HEK293 (cell line): ENCODE results near the gene PHACTR1.

Source experiments
- CTCF ChIA-PET: fragments of 350-600 bp; formaldehyde crosslinking; extraction: SDS; loops from one replicate; lab custom pipeline; 2021; ENCODE audit warnings: antibody characterized with exemption; lab: Yijun Ruan, JAX
- POLR2A ChIA-PET: fragments of 300-600 bp; formaldehyde crosslinking; extraction: SDS; loops from one replicate; lab custom pipeline; 2020; ENCODE audit warnings: antibody characterized with exemption, inconsistent platforms; lab: Yijun Ruan, JAX
- H3K27ac ChIP-seq: fragments of 200-500 bp; sonication (Bioruptor generic); 2 replicates; pipeline ENCODE4 v1.5.1; 2014; ENCODE audit warnings: low read depth, low read length, control low read depth, inconsistent platforms; ENCODE audit errors: extremely low read depth
- H3K36me3 ChIP-seq, 2 experiments: fragments of 200-500 bp in 1 of 2; sonication (Bioruptor generic) in 1 of 2; 1 replicate in 1 of 2; 2 replicates in 1 of 2; pipeline ENCODE4 v1.5.1; 2014 to 2017; ENCODE audit warnings: inconsistent platforms in 2 of 2, low read length in 2 of 2; ENCODE audit not compliant: control insufficient read depth in 2 of 2, insufficient read depth in 1 of 2
- H3K4me1 ChIP-seq: fragments of 200-500 bp; sonication (Bioruptor generic); 2 replicates; pipeline ENCODE4 v1.5.1; 2014; ENCODE audit warnings: mild to moderate bottlenecking, low read length, inconsistent platforms; ENCODE audit not compliant: control insufficient read depth, insufficient read depth
- H3K4me3 ChIP-seq: 2 replicates; pipeline ENCODE4 v1.5.1; 2011; ENCODE audit warnings: low read depth, mild to moderate bottlenecking, control low read depth, low read length, moderate library complexity
- H3K9me3 ChIP-seq: fragments of 200-500 bp; sonication (Bioruptor generic); 2 replicates; pipeline ENCODE4 v1.5.1; 2014; ENCODE audit warnings: low read depth, low read length, inconsistent platforms; ENCODE audit not compliant: control insufficient read depth, insufficient read depth
- FEZF1 ChIP-seq: fragments of 450-650 bp; formaldehyde crosslinking; IDR thresholded peaks from 2 replicates; pipeline ENCODE4 v1.5.1; 2016; ENCODE audit warnings: missing biosample characterization, missing genetic modification characterization
- ZNF138 ChIP-seq: fragments of 450-650 bp; formaldehyde crosslinking; IDR thresholded peaks from 2 replicates; pipeline ENCODE4 v1.5.1; 2016; ENCODE audit warnings: missing biosample characterization, missing genetic modification characterization, borderline replicate concordance
- ZNF174 ChIP-seq: fragments of 450-650 bp; formaldehyde crosslinking; IDR thresholded peaks from 2 replicates; pipeline ENCODE4 v1.5.0; 2017; ENCODE audit warnings: missing biosample characterization, mild to moderate bottlenecking, missing genetic modification characterization
- ZNF202 ChIP-seq: fragments of 450-650 bp; formaldehyde crosslinking; IDR thresholded peaks from 2 replicates; pipeline ENCODE4 v1.5.1; 2016; ENCODE audit warnings: missing biosample characterization, missing genetic modification characterization, borderline replicate concordance
- ZNF311 ChIP-seq: fragments of 450-650 bp; formaldehyde crosslinking; IDR thresholded peaks from 2 replicates; pipeline ENCODE4 v1.5.1; 2017; ENCODE audit warnings: missing biosample characterization, missing genetic modification characterization, borderline replicate concordance
- ZNF341 ChIP-seq: fragments of 450-650 bp; formaldehyde crosslinking; IDR thresholded peaks from 2 replicates; pipeline ENCODE4; 2016; ENCODE audit warnings: low read depth, missing biosample characterization, missing genetic modification characterization
- ZNF366 ChIP-seq: fragments of 450-650 bp; formaldehyde crosslinking; conservative IDR thresholded peaks from 2 replicates; pipeline ENCODE4 v1.5.1; 2016; ENCODE audit warnings: missing biosample characterization, missing genetic modification characterization
- ZNF391 ChIP-seq: fragments of 450-650 bp; formaldehyde crosslinking; IDR thresholded peaks from 2 replicates; pipeline ENCODE4 v1.5.1; 2016; ENCODE audit warnings: low read depth, missing biosample characterization, missing genetic modification characterization, borderline replicate concordance
- ZNF510 ChIP-seq: fragments of 450-650 bp; formaldehyde crosslinking; IDR thresholded peaks from 2 replicates; pipeline ENCODE4 v1.5.1; 2018; ENCODE audit warnings: mild to moderate bottlenecking, missing genetic modification characterization, missing biosample characterization; ENCODE audit not compliant: insufficient replicate concordance
- ZNF585B ChIP-seq: fragments of 450-650 bp; formaldehyde crosslinking; IDR thresholded peaks from 2 replicates; pipeline ENCODE4 v1.5.1; 2016; ENCODE audit warnings: missing biosample characterization, missing genetic modification characterization
- TF ChIP-seq, protein P1 (sequence below): fragments of 450-650 bp; formaldehyde crosslinking; IDR thresholded peaks from 2 replicates; pipeline ENCODE4 v1.5.1; 2016; ENCODE audit warnings: missing biosample characterization, missing genetic modification characterization
- TF ChIP-seq, protein P2 (sequence below): fragments of 450-650 bp; formaldehyde crosslinking; IDR thresholded peaks from 2 replicates; pipeline ENCODE4 v1.5.1; 2016; ENCODE audit warnings: missing biosample characterization, missing genetic modification characterization
- TF ChIP-seq, protein P3 (sequence below): fragments of 450-650 bp; formaldehyde crosslinking; IDR thresholded peaks from 2 replicates; pipeline ENCODE4 v1.5.0; 2017; ENCODE audit warnings: missing biosample characterization, missing genetic modification characterization, borderline replicate concordance
- TF ChIP-seq, protein P4 (sequence below): fragments of 450-650 bp; formaldehyde crosslinking; conservative IDR thresholded peaks from 2 replicates; pipeline ENCODE4 v1.5.1; 2016; ENCODE audit warnings: low read depth, missing biosample characterization, missing genetic modification characterization

PHACTR1 gene

DNA sequence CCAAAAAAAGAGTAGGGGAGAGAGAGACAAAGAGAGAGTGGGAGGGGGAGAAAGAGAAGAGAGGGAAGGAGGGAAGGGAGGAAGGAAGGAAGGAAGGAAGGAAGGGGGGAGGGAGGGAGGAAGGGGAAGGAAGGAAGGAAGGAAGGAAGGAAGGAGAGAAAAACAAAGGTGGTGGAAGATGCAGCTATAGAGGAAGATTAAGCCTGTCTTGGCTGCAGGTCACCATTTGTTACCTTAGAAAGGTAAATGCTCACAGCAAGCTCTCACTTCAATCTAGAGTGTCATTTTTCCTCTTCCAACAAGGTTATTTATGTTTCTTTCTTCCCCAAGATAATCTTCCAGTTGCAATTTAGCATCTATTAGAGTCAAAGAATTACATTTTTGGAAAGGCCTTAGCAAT lies 284.0 kb downstream of the PHACTR1 start:
- ChIA-PET CTCF (no interaction called here), POLR2A (no interaction called here)
- no peaks in the 10 kb centered on the region for H3K36me3 ChIP-seq
- TF ChIP-seq ZNF585B (tag by site-specific recombination), result no peak
- peak; percentile 70; the same call in 1 of the 2 replicates for TF ChIP-seq ZNF366
- no peak overlapping the region for H3K4me3 ChIP-seq
- no peaks in the 10 kb centered on the region for H3K9me3 ChIP-seq
- no peak overlapping the region for H3K27ac ChIP-seq
- H3K4me1 ChIP-seq, result no peaks in the 10 kb centered on the region

DNA sequence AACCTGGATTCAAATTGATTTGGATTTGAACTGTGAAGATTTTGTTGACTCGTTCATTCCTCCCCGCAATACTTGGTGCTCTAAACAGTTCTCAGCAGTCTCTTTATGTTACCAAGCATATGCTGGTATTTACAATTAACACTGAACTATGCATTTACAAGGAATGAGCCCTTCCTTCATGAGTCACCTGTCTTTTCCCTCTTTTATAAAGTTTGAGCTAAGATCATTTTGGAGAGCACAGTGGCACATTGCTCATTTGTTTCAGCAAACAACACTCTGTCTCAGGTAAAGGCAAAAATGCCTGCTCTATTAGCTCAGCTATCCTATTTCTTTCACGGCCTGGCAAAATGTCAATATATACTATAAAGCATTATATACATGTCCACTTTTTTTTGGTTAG lies 285.4 kb downstream of the PHACTR1 start:
- Histone ChIP-seq H3K9me3 (no peaks in the 10 kb centered on the region), H3K4me3 (no peak overlapping the region), H3K36me3 (no peaks in the 10 kb centered on the region), H3K4me1 (peaks cover 12% of the 10 kb centered on the region), H3K27ac (no peak overlapping the region)
- ChIA-PET CTCF (interaction anchor here (0.5 to 0.6 kb wide), 3 partner anchors 58 to 699 kb away, joined by 3 read pairs; no protein-coding TSS in a partner anchor), POLR2A (no interaction called here)
- TF ChIP-seq FEZF1 (peak; percentile 37; the same call in 1 of the 2 replicates), ZNF341 (tag by site-specific recombination) (no peak)

DNA sequence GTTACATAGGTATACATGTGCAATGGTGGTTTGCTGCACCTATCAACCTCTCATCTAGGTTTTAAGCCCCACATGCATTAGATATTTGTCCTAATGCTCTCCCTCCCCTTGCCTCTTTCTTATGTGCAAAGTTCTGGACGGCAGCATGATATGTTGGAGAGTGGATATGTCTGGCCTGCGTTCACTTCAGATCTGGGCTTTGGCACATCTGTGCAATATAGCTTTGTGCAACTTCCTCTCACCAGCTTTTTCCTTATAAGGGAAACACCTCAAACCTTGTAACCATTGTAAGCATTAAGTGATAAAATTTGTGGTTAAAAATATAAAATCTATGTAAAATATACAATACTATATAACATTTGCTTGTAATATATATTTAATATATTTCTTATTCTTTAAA lies 288.0 kb downstream of the PHACTR1 start:
- Histone ChIP-seq H3K4me3 (no peak overlapping the region), H3K36me3 (no peaks in the 10 kb centered on the region), H3K9me3 (no peaks in the 10 kb centered on the region), H3K27ac (no peak overlapping the region), H3K4me1 (peaks cover 28% of the 10 kb centered on the region)
- TF ChIP-seq ZNF138 (tag by site-specific recombination) (no peak), ZNF391 (no peak), ZNF510 (tag by site-specific recombination) (no peak), ZNF311 (tag by site-specific recombination) (no peak), ZNF174 (no peak), ZNF202 (no peak)
- TF ChIP-seq, protein P1, sequence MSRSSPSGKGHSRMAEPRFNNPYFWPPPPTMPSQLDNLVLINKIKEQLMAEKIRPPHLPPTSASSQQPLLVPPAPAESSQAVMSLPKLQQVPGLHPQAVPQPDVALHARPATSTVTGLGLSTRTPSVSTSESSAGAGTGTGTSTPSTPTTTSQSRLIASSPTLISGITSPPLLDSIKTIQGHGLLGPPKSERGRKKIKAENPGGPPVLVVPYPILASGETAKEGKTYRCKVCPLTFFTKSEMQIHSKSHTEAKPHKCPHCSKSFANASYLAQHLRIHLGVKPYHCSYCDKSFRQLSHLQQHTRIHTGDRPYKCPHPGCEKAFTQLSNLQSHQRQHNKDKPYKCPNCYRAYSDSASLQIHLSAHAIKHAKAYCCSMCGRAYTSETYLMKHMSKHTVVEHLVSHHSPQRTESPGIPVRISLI (tag by site-specific recombination), result no peak
- TF ChIP-seq, protein P2, sequence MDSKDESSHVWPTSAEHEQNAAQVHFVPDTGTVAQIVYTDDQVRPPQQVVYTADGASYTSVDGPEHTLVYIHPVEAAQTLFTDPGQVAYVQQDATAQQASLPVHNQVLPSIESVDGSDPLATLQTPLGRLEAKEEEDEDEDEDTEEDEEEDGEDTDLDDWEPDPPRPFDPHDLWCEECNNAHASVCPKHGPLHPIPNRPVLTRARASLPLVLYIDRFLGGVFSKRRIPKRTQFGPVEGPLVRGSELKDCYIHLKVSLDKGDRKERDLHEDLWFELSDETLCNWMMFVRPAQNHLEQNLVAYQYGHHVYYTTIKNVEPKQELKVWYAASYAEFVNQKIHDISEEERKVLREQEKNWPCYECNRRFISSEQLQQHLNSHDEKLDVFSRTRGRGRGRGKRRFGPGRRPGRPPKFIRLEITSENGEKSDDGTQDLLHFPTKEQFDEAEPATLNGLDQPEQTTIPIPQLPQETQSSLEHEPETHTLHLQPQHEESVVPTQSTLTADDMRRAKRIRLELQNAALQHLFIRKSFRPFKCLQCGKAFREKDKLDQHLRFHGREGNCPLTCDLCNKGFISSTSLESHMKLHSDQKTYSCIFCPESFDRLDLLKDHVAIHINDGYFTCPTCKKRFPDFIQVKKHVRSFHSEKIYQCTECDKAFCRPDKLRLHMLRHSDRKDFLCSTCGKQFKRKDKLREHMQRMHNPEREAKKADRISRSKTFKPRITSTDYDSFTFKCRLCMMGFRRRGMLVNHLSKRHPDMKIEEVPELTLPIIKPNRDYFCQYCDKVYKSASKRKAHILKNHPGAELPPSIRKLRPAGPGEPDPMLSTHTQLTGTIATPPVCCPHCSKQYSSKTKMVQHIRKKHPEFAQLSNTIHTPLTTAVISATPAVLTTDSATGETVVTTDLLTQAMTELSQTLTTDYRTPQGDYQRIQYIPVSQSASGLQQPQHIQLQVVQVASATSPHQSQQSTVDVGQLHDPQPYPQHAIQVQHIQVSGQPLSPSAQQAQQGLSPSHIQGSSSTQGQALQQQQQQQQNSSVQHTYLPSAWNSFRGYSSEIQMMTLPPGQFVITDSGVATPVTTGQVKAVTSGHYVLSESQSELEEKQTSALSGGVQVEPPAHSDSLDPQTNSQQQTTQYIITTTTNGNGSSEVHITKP (tag by site-specific recombination), result no peak
- TF ChIP-seq, protein P3, sequence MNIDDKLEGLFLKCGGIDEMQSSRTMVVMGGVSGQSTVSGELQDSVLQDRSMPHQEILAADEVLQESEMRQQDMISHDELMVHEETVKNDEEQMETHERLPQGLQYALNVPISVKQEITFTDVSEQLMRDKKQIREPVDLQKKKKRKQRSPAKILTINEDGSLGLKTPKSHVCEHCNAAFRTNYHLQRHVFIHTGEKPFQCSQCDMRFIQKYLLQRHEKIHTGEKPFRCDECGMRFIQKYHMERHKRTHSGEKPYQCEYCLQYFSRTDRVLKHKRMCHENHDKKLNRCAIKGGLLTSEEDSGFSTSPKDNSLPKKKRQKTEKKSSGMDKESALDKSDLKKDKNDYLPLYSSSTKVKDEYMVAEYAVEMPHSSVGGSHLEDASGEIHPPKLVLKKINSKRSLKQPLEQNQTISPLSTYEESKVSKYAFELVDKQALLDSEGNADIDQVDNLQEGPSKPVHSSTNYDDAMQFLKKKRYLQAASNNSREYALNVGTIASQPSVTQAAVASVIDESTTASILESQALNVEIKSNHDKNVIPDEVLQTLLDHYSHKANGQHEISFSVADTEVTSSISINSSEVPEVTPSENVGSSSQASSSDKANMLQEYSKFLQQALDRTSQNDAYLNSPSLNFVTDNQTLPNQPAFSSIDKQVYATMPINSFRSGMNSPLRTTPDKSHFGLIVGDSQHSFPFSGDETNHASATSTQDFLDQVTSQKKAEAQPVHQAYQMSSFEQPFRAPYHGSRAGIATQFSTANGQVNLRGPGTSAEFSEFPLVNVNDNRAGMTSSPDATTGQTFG, result no peak
- TF ChIP-seq, protein P4, sequence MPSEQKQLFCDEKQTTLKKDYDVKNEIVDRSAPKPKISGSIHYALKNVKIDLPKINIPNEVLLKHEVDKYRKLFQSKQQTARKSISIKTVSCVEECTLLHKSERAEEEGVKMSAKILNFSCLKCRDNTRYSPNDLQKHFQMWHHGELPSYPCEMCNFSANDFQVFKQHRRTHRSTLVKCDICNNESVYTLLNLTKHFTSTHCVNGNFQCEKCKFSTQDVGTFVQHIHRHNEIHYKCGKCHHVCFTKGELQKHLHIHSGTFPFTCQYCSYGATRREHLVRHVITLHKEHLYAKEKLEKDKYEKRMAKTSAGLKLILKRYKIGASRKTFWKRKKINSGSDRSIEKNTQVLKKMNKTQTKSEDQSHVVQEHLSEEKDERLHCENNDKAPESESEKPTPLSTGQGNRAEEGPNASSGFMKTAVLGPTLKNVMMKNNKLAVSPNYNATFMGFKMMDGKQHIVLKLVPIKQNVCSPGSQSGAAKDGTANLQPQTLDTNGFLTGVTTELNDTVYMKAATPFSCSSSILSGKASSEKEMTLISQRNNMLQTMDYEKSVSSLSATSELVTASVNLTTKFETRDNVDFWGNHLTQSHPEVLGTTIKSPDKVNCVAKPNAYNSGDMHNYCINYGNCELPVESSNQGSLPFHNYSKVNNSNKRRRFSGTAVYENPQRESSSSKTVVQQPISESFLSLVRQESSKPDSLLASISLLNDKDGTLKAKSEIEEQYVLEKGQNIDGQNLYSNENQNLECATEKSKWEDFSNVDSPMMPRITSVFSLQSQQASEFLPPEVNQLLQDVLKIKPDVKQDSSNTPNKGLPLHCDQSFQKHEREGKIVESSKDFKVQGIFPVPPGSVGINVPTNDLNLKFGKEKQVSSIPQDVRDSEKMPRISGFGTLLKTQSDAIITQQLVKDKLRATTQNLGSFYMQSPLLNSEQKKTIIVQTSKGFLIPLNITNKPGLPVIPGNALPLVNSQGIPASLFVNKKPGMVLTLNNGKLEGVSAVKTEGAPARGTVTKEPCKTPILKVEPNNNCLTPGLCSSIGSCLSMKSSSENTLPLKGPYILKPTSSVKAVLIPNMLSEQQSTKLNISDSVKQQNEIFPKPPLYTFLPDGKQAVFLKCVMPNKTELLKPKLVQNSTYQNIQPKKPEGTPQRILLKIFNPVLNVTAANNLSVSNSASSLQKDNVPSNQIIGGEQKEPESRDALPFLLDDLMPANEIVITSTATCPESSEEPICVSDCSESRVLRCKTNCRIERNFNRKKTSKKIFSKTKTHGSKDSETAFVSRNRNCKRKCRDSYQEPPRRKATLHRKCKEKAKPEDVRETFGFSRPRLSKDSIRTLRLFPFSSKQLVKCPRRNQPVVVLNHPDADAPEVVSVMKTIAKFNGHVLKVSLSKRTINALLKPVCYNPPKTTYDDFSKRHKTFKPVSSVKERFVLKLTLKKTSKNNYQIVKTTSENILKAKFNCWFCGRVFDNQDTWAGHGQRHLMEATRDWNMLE (tag by site-specific recombination), result no peak
- CTCF ChIA-PET, result interaction anchor here (1.5 kb wide), 1 partner anchor 9 kb away, joined by 5 read pairs; no protein-coding TSS in a partner anchor
- POLR2A ChIA-PET, result no interaction called here
